ENCODE data around the gene IFI27L2.

IFI27L2 gene

DNA sequence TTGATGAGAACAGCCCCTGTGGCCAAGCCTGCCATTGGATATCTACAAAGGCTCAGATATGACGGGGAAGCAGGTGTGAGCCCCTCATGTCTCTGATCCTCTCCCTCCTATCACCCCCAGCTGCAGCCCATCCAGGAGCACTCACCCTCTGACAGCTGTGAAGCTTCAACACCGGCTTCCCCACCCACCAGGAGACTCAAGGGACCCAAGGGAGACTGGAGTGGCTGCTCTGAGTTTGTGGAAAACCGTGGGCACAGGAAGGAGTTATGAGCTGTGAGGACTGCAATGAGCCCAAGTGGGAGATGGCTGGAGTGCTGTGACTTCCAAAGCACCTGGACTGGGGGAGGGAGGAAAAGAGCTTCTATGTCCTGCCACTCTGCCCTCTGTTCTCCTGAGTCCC, 7.9 kb downstream of the IFI27L2 start:
- DNase-seq = no peak

DNA sequence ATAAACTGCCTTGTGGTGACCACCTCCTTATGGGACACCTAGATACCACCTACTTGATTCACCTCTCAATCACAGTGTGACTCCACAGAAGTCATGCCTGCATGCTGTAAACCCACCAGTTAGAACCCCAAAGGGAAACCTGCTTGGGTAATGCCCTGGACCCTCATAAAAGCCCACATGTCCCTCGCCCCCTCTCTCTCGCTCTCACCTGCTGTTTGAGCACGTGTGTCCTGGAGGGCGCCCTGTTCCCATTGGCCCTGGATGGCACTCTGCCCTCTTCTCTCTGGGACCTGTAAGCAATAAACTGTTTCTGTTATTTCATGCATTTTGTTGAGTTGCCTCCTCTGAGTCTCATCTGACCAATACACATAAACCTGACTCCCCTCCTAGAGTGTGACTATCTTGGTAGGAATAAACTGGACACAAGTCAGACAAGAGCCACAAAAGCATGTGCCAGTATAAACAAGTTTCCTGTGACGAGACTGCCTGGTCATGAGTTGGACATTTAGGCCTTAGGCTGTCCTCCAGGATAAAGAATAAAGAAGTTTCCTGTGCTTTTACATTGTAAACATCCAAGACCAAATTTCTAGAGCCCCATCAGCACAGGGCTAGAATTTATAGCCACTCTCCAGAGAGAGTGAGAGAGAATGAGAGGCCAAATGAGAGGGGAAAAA, 8.6 kb downstream of the IFI27L2 start:
- DNase-seq = no peak

DNA sequence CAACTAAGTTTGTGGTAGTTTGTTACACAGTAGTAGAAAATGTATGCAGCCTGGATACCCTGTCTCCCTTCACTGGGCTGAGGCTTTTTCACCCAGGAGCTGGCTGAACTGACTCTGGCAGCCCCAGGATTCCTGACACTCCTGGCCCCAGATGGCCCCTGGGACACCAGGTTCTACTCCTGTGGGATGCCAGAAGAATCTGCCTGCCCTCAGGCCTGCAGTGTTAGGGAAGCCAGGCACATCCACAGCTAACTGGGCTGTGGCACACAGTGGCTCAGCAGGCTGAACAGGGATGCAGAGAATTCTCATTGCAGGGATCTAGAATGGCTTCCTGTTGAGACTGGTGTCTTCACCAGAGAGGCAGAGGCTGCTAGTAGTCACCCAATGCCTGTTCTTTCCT, 10.3 kb downstream of the IFI27L2 start:
- DNase-seq = no peak

DNA sequence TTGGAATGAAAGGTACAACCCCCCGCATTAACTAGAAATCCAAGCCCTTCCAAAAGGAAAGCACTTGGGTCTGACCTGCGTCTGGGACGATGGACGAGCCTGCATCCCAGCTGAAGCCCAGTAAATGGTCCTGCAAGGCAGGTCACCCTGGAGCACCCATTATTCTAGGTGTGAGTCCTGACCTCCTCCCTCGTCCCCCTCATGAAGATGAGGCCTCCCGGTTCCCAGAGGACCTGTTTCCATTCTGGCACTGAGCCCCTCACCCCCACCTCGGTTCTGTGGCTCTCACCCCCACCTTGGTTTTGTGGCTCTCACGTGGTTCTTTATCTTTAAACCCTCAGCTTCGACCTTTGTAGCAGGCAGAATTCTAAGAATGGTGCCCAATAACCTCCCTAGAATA, 11.5 kb downstream of the IFI27L2 start:
- no peak for DNase-seq

DNA sequence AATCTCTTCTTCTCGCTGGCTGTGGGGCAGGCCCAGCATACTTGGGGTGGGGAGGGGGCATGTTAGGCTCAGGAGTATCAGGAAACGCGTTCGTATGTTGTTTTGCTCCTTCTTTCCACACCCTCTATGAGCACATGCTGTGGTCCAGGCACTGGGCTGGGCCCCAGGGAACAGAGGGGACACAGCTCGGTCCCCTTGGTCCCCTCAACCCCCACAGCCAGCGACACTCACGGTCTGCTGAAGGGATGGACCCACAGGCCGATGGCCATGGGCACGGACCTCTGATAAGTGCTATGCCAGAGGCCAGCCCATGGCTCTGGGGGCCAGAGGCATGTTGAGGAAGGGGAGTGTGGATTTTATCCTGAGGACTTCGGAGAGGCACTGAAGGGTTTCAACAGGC, 12.7 kb downstream of the IFI27L2 start:
- DNase-seq = no peak

DNA sequence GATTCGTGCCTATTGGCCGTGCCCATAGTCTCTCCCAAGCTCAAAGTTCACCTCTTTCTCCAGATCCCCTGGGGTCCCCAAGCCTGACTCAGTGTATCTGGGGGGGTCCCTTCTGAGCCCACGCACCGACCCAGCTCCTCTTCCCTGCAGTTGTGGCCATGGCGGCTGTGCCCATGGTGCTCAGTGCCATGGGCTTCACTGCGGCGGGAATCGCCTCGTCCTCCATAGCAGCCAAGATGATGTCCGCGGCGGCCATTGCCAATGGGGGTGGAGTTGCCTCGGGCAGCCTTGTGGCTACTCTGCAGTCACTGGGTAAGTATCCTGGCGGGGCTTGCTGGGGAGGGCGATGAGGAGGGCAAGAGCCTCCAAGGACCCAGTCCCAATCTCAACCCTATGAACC, 13.8 kb downstream of the IFI27L2 start:
- DNase-seq = no peak

DNA sequence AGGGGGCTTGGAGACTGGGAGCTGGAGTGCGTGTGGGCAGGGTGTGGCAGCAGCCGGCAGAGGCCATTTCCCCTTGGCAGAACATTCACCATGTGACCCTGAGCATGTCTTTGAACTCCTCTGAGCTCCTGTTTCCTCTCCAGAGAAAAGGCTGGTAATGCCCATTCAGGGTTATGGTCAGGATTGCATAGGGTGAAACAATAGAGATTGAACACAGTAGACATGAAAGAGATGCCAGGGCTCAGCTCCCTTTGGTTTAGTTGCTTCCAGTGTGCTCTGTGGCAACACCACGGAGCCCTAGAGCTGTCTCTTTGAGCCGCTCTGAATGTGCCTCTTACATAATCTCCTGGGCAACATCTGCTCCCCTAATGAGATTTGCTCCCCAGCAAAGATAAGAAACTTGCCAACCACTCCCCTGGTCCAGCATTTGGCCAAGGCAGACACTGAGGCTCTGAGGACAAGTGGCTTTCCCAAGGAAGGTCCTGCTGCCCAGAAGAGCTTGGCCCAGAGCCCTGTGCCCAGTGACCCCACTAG, 14.3 kb downstream of the IFI27L2 start:
- no peak for DNase-seq

DNA sequence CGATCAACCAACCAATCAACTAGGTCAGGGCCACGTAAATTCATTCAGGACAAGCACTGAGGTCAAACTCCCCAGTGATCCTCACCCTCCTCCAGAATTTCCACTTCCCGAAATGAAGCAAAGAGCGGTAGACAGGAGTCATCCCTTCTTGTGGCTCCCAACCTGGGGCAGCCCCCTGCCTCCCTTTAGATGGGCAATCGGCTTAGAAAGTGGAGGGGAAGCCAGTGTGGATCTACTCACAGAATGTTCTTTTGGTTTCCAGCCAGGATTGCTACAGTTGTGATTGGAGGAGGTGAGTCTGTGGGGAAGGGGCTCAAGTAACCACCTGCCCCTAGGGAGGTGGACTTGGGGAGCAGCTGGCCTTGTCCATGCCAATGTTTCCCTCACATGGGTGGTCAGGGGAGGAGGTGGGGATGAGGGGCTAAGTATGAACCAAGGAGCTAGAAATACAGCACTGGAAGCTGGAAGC, 14.8 kb downstream of the IFI27L2 start:
- DNase-seq = no peak

DNA sequence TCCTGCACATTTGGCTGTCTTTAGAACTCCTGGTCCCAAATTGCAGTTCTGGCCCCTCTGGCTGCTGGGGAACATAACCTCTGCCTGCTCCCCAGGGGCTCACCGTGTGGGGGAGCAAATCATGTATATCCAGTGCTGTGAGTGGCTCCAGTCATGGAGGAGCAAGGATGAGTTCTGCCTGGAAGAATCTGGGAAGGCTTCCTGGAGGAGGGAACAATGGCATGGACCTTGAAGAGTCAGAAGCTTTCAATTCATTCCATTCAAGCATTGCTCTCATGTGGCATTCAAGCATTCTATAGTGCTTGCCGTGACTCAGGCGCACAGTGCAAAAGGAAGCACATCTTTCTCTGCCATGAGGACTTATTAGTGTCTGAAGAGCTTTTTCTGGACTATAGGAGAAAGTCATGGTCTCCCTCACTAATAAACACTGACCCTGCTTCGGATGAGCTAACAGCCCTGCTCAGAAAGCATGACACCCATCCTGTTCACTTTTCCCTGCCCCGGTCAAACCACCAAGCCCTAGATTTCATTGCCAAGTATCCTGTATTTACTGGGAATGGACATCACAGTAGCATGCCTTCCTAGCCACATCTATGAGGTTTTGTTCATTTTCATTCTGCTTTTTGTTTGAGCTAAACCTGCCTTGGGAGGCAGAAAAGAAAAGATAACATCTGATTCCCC, 15.4 kb downstream of the IFI27L2 start:
- no peak for DNase-seq

DNA sequence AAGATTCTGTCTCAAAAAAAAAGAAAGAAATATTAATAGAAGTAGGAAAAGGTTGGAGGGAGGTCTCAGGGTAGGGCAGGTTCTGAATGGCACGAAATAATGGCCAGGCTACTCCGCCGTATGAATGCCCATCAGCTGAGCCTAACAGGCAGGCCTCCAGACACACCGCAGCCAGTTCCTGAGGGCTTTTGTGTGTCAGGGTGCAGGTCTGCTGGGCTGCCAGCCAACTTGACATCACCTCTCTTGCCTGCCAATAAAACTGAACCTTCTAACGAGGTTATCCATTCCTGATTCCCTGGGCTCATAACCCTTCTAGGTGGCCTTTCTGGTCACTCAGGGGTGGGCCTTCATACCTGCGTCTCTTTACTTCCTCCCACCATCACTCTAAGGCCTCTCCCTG, 15.9 kb downstream of the IFI27L2 start:
- no peak for DNase-seq

DNA sequence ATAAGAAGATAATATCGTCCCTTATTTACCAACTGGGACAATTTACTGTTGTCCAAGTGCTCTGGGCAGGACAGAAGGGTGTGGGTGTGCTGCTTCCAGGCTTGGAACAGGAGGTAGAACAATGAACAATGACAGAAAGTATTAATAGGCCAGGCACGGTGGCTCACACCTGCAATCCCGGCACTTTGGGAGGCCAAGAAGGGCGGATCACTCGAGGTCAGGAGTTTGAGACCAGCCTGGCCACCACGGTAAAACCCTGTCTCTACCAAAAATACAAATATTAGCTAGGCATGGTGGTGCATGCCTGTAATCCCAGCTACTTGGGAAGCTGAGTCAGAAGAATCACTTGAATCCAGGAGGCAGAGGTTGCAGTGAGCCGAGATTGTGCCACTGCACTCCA, 16.3 kb downstream of the IFI27L2 start:
- no peak for DNase-seq

DNA sequence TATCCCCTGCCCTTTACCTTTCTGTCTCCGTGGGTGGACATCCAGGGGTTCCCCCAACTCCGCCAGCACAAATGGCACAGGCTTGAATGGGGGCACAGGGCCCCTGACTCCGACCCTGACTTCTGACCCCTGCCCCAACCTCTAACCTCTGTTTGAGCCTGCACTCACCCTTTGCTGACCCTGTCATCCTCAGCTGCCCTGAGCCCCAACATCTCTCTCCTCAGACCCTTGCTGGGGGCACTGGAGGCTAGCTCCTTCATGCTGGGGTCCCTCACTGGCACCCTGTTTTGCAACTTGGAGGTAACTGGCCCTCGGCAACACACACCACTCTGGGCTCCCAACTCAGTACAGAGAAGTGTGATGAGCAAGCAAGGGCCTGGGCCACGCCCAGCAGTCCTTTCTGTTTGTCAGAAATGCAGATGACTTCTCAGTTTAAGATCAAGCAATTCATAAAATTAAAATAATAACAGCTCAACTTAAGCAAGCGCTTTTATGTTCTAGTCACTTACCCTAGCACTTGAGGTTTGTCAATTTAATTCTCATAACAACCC, 16.8 kb downstream of the IFI27L2 start:
- no peak for DNase-seq

DNA sequence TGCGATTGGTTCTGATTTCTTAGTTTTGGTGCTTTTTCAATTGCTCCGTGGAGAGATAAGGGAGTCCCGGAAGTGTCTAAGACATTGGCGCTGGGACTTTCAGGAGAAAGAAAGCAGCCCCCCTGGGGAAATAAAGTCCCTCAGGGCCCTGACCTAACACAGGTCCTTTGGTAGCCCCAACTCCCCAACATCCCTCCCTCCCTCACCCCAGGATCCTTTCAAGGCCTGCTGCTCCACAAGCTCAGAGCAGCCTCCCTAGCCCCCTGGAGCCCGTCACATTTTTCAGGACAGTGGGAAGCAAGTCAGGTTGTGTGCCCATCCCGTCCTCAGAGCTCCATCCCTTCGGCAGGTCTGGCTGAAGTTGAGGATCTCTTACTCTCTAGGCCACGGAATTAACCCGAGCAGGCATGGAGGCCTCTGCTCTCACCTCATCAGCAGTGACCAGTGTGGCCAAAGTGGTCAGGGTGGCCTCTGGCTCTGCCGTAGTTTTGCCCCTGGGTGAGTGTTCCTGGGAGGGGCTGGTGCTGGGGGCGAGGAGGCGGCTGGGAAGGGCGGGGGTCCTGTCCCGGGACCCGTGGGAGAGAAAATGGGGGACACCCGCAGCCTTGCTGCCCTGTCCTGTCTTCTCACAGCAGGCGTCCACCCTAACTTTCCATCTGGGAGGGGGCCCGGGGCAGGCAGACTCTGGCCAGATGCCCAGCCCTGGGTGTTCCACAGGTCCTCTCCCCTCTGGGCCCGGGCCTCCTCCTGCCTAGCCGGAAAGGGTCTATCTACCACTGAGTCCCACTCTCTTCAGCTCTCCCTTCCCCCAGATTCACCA, 17.9 kb downstream of the IFI27L2 start:
- no peak for DNase-seq

DNA sequence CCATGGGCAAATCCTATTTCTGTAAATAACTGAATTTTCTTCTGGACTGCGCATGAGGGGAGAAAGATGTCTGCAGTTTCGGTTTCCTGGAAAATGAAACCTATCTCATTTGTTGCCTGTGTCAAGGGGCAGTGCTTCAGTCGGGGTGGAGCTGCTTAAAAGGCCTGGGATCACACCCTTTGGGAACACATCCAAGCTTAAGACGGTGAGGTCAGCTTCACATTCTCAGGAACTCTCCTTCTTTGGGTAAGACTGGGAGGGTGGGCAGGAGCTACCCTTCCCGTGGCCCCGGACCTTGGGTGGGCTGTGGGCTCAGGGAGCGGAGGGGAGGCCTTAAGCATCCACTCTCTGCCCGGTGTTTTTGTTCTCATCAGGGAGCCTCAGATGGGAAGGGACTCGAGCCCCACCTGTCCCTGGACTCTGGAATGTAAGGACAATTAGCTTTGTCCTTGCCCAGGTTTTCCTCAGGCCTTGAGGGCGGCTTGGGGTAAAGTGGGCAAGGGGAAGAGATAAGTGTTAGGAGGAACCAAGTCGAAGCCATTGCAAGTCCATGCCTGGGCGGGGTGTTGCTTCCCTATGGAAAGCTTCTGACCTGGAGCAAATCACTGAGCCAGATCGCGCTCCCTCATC, 18.7 kb downstream of the IFI27L2 start, which contains the start of gene IFI27:
Gene IFI27 (plus strand): TSS at position 185 of the 630 bp plus-strand sequence.
- DNase-seq = no peak

DNA sequence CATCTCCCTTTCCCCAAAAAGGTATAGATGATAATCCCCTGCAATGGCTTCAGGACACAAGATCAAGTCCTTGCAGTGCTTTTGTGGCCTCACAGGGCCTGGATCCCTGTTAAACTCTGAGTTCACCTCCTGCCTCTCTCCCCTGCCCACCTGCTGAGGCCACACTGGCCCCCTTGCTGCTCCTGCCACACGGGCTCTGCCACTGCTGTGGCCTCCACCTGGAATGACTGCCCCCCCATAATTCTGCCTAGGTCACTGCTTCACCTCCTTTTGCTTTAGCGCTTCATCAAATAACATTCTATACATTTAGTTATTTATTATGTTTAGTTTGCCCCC, 19.5 kb downstream of the IFI27L2 start:
- DNase-seq = no peak

DNA sequence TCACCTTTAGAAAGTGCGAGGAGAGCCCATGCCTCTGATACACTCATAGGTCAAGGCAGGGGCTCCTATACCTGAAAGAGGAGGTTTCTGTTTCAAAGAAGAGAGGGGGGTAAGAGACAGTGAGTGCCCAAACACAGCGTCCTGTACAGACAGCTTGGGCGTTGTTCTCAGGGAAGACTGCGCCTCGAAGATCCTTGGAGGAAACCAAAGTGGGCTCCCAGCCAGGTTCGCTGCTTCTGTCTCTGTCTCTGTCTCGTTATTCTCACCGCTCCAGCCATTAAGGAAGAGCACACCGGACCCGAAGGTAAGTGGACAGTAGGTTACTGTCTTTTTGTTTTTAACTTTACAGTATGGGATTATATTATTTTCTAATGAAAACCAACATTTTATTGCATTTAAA, 24.7 kb downstream of the IFI27L2 start:
- no peak for DNase-seq

DNA sequence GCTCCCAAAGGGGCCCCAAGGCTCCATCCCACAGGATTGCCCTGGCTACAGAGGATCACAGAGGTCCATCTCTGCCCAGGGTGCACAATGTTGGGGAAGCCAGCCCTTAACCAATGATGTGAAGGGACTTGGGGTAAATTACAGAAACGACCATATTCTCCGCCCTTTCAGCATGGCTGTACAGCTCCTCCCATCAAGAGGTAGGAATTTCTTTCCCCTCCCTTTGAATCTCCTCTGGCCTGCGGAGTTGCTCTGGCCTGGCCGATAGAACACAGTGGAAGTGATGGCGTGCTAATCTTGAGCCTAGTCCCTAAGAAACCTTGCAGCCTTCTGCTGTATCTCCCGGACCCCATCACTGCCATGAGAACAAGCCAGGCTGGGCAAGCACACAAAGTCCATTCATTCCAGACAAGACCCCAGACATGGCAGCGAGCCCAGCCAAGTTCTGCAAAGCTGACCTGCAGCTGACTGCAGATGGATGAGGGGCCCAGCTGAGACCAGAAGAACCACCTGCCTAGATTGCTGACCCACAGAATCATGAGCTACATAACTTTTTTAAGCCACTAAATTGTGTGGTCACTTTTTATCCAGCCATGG, 25.8 kb downstream of the IFI27L2 start:
- no peak for DNase-seq

DNA sequence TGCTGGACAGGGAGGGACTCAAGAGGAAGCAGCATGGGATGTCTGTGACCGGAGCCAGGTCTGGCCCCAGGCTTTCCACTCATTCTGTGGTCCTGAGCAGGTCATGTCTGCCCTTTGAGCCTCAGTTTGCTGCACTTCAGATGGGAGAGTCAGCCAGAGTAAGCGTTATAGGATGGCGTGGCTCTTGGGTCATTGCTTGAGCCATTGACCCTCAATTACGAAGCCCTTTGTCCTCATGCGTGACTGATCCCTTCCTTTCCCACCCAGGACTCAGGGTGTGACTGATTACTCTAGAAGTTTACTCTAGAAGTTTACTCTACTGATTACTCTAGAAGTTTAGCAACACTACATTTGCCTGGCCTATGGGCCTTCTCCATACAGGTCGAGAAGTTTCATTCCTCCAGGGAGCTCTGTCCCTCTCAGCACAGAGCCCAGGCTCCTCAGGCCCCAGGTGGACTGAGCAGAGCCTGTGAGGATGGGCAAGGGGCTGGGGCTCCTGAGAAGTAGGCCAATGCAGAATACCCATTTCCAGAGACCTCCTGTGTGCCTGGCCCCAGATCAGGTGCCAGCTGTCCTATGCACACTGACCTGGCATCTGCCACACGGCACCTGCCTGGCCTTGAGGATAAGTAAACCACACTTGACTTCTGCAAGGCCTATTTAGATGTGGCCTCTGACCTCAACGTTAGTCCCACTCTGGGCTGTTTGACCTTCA, 26.5 kb downstream of the IFI27L2 start:
- no peak for DNase-seq

DNA sequence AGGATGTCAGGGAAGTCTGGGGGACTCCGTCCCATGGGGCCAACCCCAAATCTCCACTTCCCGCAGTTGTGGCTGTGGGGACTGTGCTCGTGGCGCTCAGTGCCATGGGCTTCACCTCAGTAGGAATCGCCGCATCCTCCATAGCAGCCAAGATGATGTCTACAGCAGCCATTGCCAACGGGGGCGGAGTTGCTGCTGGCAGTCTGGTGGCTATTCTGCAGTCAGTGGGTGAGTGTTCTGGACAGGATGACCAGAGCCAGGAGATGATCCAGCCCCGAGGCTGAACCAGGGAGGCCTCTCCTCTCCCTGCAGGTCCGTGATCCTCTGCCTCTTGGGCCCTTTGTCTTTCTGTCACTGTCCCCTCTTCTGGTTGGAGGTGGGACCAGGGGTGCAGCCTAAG, 27.7 kb downstream of the IFI27L2 start:
- no peak for DNase-seq

DNA sequence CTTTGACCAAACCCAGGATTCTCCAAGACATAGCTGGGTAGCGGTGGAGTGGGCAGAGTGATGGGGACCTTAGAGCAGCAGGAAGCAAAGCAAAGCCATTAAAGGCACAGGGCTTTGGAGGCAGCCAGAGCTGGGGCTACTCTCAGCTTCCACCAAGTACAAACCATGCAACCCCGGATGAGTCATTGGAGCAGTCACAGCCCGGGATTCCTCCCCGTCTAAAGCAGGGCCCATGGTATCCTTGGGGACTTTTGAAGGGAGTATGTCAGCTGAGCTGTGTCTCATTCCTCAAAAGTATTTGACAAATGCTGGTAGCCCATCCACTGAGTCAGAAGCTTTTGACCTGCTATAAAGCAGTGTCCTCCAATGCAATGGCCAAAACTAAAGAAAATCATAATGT, 28.6 kb downstream of the IFI27L2 start:
- DNase-seq = no peak

DNA sequence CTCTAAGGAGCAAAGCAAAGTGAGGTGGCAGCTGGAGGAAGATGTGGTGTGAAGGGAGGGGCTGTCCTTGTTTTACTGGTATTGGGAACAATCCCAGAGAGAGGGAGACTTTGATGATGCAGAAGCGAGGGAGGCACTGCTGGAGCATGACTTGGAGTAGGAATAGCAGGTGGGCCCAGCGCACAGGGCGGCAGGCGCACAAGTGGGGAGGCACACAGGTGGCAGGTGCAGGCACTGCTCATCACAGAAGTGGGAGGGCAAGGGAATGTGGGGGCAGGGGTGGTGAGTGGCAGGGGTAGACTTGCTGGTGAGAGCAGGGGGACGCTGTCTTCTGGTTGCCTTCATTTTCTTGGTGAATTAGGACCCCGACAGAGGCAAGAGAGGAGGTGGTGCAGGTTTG, 30.4 kb downstream of the IFI27L2 start:
- no peak for DNase-seq

Measured in activated CD8-positive, alpha-beta memory T cell treated with anti-CD3 and anti-CD28 coated beads, Interleukin-2, amount 50 U/mL, for 4 hours (primary cell).